C4-2B (cell line): Measurements from ENCODE around the gene CEP135.
"Not testable (repeated sequence)": the region's sequence is repeated elsewhere in the genome, so short reads cannot be mapped to it uniquely, and the experiment has no call there.

Source experiments
- H3K27ac ChIP-seq: fragments of 450-650 bp; 2 replicates; pipeline ENCODE4 v1.5.1; 2017
- ZFX ChIP-seq: fragments of 450-650 bp; IDR thresholded peaks from 2 replicates; pipeline ENCODE4 v1.6.1; 2017
- TF ChIP-seq, protein P1 (sequence below): fragments of 450-650 bp; conservative IDR thresholded peaks from 2 replicates; pipeline ENCODE4 v1.5.1; 2017; ENCODE audit warnings: mild to moderate bottlenecking

CEP135 gene

DNA sequence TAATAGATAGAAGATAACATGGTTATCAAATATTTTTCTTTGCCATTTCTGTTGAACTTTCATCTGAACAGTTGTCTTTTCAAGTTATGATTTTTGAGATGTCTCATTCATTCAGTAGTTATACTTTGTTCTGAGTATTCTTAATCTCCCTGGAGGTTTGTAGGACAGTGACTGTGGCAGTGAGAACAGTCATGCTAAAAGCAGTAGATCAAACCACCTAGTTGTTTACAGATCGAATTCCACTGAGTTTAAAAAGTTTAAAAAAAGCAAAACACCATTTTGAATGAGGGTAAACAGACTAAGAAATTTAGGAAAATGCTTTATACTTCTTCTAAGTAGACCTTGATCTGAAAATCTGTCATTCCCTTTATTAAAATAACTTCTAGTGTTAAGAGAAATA is 107.2 kb downstream of the CEP135 start:
- H3K27ac ChIP-seq, result no peak overlapping the region
- TF ChIP-seq, protein P1, sequence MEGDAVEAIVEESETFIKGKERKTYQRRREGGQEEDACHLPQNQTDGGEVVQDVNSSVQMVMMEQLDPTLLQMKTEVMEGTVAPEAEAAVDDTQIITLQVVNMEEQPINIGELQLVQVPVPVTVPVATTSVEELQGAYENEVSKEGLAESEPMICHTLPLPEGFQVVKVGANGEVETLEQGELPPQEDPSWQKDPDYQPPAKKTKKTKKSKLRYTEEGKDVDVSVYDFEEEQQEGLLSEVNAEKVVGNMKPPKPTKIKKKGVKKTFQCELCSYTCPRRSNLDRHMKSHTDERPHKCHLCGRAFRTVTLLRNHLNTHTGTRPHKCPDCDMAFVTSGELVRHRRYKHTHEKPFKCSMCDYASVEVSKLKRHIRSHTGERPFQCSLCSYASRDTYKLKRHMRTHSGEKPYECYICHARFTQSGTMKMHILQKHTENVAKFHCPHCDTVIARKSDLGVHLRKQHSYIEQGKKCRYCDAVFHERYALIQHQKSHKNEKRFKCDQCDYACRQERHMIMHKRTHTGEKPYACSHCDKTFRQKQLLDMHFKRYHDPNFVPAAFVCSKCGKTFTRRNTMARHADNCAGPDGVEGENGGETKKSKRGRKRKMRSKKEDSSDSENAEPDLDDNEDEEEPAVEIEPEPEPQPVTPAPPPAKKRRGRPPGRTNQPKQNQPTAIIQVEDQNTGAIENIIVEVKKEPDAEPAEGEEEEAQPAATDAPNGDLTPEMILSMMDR, result no peak
- TF ChIP-seq ZFX, result no peak

DNA sequence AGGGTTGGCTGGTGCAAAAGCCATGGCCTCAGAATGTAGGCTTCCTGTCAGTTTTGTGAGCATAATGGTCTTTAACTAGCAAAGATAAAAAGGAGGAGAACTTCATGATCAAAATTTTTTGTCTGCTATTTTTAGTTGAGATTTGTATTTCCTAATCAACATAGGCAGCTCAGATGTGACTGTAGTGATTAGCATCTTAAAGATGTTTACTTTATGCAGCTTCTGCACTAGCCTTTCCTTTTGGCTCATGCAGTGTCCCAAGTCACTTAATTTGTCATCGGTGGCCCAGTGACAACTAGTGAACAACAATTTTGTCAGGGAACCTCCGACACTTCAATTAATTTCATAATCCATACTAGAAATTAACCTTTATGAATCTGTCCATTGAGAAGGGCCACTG is 109.8 kb downstream of the CEP135 start:
- TF ChIP-seq ZFX, result no peak
- TF ChIP-seq, protein P1, result no peak
- no peak overlapping the region for H3K27ac ChIP-seq

DNA sequence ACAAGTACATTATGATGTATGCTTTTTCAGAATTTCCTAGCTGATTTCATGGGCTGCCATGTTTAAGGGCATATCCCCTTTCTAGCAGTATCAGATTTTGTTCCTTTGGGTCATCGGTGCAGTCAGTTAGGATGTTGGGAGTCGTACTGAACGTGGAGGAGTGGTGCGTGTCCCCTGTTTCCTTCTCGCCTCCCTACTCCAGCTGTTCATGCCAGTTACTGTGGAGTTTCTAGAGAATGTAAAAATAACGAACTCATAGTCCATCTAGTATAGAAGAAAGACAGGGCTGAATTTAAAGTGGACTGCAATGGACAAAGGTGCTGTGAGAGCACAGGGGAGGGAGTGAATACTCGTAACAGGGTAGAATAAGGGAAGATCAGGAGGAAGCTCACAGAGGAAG is 111.3 kb downstream of the CEP135 start:
- no peak for TF ChIP-seq ZFX
- TF ChIP-seq, protein P1, result no peak

DNA sequence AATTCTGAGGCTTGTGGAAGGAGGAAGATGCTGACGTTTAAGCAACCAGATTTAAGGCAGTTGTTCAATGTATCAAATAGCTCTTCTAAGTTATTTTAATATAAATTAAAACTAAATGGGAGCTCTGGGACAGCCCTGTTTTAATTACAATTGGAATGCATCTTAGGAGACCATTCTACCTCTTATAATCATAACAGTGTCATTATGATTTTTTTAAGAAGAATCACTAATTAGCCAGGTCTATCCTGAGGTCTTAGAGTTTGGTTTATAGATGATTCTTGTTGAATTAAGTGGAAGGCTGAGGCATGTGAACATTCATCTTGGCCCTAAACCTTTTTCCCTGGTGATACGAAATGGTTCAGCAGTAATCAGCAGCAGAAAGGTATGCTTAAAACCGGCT is 113.4 kb downstream of the CEP135 start:
- TF ChIP-seq, protein P1, result no peak
- TF ChIP-seq ZFX, result no peak
- H3K27ac ChIP-seq, result no peak overlapping the region

More for the DNA sequence above, 111.3 kb downstream of the CEP135 start:
- H3K27ac ChIP-seq, result no peak overlapping the region

DNA sequence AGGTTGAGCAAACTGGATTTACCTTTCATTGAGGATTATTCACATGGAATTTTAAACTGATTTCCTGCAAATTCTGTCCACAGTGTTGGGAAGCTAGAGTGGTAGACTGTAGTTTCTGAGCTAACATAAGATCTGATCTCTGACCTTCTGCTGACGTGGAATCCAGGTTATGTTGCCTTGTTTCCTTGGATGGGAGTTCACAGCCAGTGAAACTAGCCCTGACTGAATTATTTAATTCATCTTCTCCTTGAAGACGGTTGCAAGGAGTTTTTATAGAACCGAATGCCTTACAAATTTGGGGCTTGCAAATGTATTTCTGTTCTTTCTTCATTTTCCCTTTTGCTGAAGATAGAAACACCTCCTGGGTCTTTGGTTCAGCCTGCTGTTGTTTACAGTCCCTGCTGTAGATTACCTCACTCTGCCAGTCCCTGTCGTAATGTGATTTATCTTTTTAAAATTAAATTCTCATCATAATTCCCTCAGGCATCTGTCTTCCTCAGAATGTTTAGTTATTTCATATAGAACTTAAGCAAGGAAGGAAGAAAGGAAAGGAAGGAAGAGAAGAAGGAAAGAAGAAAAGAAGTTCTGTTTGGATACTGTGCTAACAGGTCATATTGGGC is 113.9 kb downstream of the CEP135 start:
- TF ChIP-seq, protein P1, result no peak
- no peak for TF ChIP-seq ZFX
- H3K27ac ChIP-seq, result no peak overlapping the region

DNA sequence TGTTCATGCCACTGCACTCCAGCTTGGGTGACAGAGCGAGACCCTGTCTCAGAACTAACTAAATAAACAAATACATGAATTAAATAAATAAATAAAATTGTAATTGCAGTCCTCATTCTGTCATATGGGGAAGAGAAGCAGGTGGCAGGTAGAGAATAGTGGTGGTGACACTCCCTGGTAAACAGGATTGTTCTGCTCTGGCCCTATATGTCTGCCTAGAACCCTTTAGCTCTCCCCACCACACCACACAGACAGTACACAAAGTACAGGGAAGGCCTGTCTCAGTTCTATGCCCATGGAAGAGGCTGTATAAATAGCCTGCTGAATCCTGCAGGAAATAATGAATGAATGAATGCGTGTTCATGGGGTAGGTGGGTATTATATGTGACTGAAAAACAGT is 117.7 kb downstream of the CEP135 start:
- TF ChIP-seq ZFX, result no peak
- H3K27ac ChIP-seq, result no peak overlapping the region

DNA sequence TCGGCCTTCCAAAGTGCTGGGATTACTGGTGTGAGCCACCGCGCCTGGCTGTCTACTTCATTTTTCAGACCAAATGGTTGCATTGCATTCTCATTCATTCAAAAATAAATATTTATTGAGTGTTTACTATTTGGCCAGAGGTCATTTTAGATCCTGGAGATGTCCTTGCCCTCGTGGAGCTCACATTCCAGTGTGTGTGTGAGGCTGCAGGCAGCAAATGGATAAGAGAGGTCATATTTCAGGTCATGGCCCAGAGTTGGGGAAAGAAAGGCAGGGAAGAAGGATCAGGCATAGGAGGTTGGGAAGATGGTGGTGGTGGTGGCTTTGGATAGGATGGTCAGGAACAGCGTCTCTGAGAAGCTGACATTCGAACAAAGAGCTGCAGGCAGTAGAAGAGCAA is 119.1 kb downstream of the CEP135 start:
- TF ChIP-seq, protein P1, result no peak
- TF ChIP-seq ZFX, result no peak
- no peak overlapping the region for H3K27ac ChIP-seq

DNA sequence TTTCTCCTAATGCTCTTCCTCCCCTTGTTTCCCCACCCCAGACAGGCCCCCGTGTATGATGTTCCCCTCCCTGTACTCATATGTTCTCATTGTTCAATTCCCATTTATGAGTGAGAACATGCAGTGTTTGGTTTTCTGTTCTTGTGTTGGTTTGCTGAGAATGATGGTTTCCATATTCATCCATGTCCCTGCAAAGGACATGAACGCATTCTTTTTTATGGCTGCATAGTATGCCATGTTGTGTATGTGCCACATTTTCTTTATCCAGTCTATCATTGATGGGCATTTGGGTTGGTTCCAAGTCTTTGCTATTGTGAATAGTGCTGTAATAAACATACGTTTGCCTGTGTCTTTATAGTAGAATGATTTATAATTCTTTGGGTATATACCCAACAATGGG is 124.0 kb downstream of the CEP135 start:
- not testable (repeated sequence) for H3K27ac ChIP-seq
